BJ (cell line): ENCODE data around the gene NUFIP2. TPM values are rescaled to one million over a fixed set of nuclear protein-coding genes. Genes with fewer than 3 reads are reported as not detected.
A peak's percentile ranks its signal among the peaks of the same experiment; 100 is the strongest.

Experiments used
- CTCF ChIA-PET: fragments of 350-600 bp; formaldehyde crosslinking; extraction: SDS; loops from one replicate; lab custom pipeline; 2021; ENCODE audit warnings: antibody characterized with exemption, inconsistent platforms; lab: Yijun Ruan, JAX
- POLR2A ChIA-PET: fragments of 300-600 bp; sonication (Branson Sonifier 250); formaldehyde crosslinking; extraction: SDS; loops from one replicate; lab custom pipeline; 2021; ENCODE audit warnings: antibody characterized with exemption; lab: Charles Lee
- DNase-seq: peaks from one replicate; pipeline ENCODE4 v3.0.0-alpha.2; 2011; ENCODE audit warnings: low read depth
- H3K27me3 ChIP-seq: 2 replicates; pipeline ENCODE4 v1.6.0; 2011; ENCODE audit warnings: low read length; ENCODE audit not compliant: control insufficient read depth, insufficient read depth
- H3K36me3 ChIP-seq: 2 replicates; pipeline ENCODE4 v1.5.1; 2011; ENCODE audit warnings: low read length; ENCODE audit not compliant: control insufficient read depth, insufficient read depth
- H3K4me3 ChIP-seq: 2 replicates; pipeline ENCODE4 v1.5.1; 2011; ENCODE audit warnings: low read depth, mild to moderate bottlenecking, control low read depth, low read length
- polyA plus RNA-seq: library from polyadenylated mRNA; depleted of rRNA; stranded (reverse); fragments of >200 nt; gene quantifications from 2 replicates; pipeline ENCODE4 v1.2.3, GENCODE V29; 2011
- TF ChIP-seq, protein P1 (sequence below): IDR thresholded peaks from 2 replicates; pipeline ENCODE4 v1.5.1; 2011; ENCODE audit warnings: low read depth, mild to moderate bottlenecking, control low read depth, inconsistent platforms, low read length, moderate library complexity; ENCODE audit not compliant: insufficient read depth

The NUFIP2 gene
- polyA plus RNA-seq, 1 experiment = 7.3 TPM

DNA sequence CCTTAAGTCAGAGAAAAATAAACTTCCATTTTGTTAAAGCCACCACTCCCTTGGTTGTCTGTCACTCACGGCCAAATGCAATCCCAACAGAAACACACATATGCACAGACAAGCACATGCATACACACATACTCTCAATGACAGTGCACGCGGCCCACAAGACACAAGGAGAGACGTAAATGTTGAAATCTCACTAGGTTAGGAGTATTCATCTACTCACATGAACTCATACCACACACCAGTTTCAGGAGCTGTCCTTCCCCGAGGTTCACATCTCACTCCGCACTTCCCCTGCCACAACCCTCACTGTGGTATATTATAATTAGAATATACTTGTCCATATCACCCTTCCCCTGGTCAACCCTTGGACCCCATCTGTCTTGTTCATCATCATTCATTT, 77.8 kb downstream of the NUFIP2 start:
- TF ChIP-seq, protein P1, sequence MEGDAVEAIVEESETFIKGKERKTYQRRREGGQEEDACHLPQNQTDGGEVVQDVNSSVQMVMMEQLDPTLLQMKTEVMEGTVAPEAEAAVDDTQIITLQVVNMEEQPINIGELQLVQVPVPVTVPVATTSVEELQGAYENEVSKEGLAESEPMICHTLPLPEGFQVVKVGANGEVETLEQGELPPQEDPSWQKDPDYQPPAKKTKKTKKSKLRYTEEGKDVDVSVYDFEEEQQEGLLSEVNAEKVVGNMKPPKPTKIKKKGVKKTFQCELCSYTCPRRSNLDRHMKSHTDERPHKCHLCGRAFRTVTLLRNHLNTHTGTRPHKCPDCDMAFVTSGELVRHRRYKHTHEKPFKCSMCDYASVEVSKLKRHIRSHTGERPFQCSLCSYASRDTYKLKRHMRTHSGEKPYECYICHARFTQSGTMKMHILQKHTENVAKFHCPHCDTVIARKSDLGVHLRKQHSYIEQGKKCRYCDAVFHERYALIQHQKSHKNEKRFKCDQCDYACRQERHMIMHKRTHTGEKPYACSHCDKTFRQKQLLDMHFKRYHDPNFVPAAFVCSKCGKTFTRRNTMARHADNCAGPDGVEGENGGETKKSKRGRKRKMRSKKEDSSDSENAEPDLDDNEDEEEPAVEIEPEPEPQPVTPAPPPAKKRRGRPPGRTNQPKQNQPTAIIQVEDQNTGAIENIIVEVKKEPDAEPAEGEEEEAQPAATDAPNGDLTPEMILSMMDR = no peak
- H3K4me3 ChIP-seq = no peak overlapping the region
- DNase-seq = no peak
- H3K36me3 ChIP-seq = no peaks in the 10 kb centered on the region
- ChIA-PET POLR2A (no interaction called here), CTCF (interaction anchor here (0.5 to 9.8 kb wide), 7 partner anchors 22 to 177 kb away, joined by 3 to 238 read pairs (median 15); partner anchors contain the start of gene MYO18A)
- no peaks in the 10 kb centered on the region for H3K27me3 ChIP-seq

DNA sequence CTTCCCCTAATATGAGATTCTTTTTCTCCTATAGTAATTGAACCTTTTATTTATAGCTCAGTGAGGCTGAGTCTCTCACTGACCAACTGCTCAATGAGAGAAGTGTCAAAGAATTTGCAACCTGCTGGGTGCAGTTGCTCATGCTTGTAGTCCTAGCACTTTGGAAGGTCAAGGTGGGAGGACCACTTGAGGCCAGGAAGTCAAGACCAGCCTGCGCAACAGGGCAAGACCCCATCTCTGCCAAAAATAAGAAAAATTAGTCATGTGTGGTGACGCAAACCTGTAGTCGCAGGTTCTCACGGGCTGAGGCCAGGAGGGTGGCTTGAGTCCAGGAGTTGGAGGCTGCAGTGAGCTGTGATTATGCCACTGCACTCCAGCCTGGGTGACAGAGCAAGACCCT, 78.2 kb downstream of the NUFIP2 start:
- DNase-seq = no peak
- Histone ChIP-seq H3K36me3 (no peaks in the 10 kb centered on the region), H3K27me3 (no peaks in the 10 kb centered on the region), H3K4me3 (no peak overlapping the region)
- ChIA-PET POLR2A (no interaction called here), CTCF (interaction anchor here (0.5 to 9.8 kb wide), 7 partner anchors 26 to 177 kb away, joined by 3 to 238 read pairs (median 4); partner anchors contain the start of gene MYO18A)
- TF ChIP-seq, protein P1 = no peak

DNA sequence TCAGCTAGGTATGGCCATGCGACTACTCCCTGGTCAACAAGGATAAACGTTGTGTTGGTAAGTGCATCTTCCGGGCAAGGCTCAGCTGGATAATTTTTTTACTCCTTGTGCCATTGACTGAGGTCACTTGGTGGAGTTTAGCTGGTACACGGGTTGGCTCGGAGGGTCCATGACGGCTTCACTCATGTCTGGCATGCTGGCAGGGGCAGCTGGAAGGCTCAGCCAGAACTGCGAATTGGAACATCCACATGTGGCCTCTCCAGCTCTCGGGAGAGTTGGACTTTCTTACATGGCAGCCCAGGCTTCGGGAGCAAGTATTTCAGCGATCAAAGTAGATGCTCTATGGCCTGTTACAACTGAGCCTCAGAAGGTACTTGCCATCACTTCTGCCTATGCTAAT, 78.8 kb downstream of the NUFIP2 start:
- Histone ChIP-seq H3K27me3 (no peaks in the 10 kb centered on the region), H3K36me3 (no peaks in the 10 kb centered on the region), H3K4me3 (no peak overlapping the region)
- no peak for DNase-seq
- CTCF ChIA-PET = interaction anchor here (0.6 to 9.8 kb wide), 8 partner anchors 10 to 91 kb away, joined by 3 to 238 read pairs (median 4); partner anchors contain the start of gene MYO18A
- POLR2A ChIA-PET = no interaction called here
- TF ChIP-seq, protein P1 = no peak

DNA sequence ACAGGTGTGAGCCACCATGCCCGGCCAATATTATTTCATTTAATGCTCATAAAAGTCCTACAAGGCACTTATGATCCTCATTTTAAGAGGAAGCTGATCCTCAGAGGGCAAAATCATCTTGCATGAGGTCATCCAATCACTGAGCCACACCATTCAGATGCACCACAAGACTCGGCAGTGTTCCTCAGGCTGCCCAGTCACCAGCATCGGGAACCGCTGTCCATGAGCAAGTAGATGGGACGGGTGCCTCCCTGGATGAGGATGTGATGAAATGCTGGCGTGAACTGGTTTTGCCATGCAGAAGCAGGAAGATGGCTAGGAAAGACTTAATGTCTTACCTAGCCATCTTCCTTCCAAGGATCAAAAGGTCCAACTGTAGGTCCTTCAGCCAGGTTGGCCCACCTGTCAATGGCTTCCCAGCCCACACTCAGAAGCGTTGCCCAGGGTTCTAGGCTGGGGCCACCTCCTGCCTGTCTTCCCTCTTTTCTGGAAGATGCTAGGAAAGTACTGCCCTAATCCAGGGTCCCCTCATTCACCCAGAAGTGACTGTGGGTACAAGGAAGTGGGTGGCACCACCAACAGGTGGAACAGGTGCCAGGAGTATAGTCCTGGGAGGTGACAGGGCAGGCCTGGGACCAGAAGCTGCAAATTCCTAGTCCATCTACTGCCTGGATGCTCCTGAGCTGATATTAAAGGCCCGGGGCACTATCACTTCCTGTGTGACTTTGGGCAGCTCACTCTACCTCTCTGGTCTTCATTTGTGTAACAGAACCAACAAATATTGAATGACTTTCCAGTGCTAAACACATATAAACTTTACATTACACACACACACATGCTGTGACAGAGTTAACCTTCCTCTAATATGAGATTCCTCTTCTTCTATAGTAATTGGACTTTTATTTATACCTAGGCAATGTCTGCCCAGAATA, 79.5 kb downstream of the NUFIP2 start:
- TF ChIP-seq, protein P1 = no peak
- CTCF ChIA-PET = interaction anchor here (0.6 to 9.8 kb wide), 8 partner anchors 9 to 78 kb away, joined by 3 to 238 read pairs (median 4); partner anchors contain the start of gene MYO18A
- Histone ChIP-seq H3K27me3 (no peaks in the 10 kb centered on the region), H3K36me3 (no peaks in the 10 kb centered on the region), H3K4me3 (no peak overlapping the region)
- POLR2A ChIA-PET = no interaction called here
- no peak for DNase-seq

DNA sequence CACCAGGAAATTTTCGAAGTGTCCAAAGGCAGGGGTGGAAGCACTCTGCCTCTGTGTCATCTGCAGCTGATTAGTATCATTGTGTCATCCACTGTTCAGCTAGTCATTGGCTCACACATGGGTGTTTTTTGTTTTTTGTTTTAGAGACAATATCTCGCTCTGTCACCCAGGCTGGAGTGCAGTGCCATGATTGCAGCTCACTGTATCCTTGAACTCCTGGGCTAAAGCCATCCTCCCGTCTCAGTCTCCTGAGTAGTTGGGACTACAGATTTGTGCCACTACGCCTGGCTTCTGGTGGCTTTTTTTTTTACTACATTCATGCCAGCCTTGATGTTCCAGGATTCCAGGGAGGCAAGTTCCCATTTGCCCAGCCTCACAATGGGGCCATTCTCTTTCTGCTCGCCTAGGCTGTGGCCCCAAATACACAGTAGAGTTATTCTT, 81.2 kb downstream of the NUFIP2 start:
- POLR2A ChIA-PET = no interaction called here
- CTCF ChIA-PET = interaction anchor here (0.7 to 3.4 kb wide), 6 partner anchors 18 to 78 kb away, joined by 3 to 16 read pairs (median 4); partner anchors contain the start of gene MYO18A
- Histone ChIP-seq H3K36me3 (no peaks in the 10 kb centered on the region), H3K27me3 (no peaks in the 10 kb centered on the region), H3K4me3 (no peak overlapping the region)
- TF ChIP-seq, protein P1 = no peak
- DNase-seq = peak; percentile 11
